ENCODE measurements around the gene RBM48. TPM values are rescaled to one million over a fixed set of nuclear protein-coding genes. Genes with fewer than 3 reads are reported as not detected.

The RBM48 gene
- total and polyA plus RNA-seq, 2 of the 13 experiments (the other 11 are each of a cell fraction or from before 2014, with no cell fraction given) = 7.2 to 12.2 TPM

DNA sequence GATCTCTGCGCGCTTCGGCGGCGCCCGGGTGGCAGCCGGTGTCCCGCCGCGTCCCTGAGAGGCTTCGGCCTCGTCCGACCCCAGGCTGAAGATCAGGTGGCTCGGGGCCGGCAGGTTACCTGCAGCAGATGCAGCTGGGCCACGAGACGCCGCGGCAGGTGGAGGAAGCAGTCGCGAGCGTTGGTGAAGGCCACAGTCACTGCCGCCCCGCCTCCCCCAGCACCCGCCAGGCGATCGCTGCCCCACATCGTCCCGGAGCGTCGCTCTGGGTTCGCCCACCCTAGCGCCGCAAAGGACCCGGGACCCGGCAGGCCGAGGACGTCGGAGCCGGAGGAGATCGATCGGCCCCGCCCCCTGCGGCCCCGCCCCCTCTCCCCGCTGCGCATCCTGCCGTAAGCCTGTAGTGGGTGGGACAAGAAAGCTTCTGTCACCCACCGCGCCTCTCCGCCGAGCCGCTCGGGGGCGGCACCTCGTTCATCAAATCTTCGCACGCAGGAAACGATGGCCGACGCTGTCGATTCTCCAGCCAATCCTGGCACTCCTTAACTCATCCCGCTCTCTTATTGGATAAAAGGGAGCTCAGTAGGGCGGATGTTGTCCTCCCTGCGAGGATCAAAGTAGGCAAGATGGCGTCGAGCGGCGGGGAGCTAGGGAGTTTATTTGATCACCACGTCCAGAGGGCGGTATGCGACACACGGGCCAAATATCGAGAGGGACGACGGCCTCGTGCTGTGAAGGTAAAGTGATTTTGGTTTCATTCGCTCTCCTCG is at the start of gene RBM48, which contains the start of gene PEX1 (continued):
- peak; percentile 81 for TF ChIP-seq CBX1 (IDR thresholded peaks at IDR 0.05; ENCODE audit: low read depth)
- TF ChIP-seq NR2F2 (IDR thresholded peaks at IDR 0.05; ENCODE audit: borderline replicate concordance, low read depth) = no peak; the same call in 1 of the 2 replicates
- TF ChIP-seq, protein P1, sequence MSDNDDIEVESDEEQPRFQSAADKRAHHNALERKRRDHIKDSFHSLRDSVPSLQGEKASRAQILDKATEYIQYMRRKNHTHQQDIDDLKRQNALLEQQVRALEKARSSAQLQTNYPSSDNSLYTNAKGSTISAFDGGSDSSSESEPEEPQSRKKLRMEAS (IDR thresholded peaks at IDR 0.05) = peak; percentile 68
- TF ChIP-seq ZNF615 (CRISPR knock-in tag; IDR thresholded peaks at IDR 0.05; ENCODE audit: borderline replicate concordance) = no peak
- TF ChIP-seq HNRNPL (IDR thresholded peaks at IDR 0.05; ENCODE audit: low read depth, low read length) = no peak
- no peak for TF ChIP-seq ZNF30 (CRISPR knock-in tag; IDR thresholded peaks at IDR 0.05)
- TF ChIP-seq CHD2 (IDR thresholded peaks at IDR 0.05; ENCODE audit: low read depth, low read length) = no peak
- TF ChIP-seq, protein P2, sequence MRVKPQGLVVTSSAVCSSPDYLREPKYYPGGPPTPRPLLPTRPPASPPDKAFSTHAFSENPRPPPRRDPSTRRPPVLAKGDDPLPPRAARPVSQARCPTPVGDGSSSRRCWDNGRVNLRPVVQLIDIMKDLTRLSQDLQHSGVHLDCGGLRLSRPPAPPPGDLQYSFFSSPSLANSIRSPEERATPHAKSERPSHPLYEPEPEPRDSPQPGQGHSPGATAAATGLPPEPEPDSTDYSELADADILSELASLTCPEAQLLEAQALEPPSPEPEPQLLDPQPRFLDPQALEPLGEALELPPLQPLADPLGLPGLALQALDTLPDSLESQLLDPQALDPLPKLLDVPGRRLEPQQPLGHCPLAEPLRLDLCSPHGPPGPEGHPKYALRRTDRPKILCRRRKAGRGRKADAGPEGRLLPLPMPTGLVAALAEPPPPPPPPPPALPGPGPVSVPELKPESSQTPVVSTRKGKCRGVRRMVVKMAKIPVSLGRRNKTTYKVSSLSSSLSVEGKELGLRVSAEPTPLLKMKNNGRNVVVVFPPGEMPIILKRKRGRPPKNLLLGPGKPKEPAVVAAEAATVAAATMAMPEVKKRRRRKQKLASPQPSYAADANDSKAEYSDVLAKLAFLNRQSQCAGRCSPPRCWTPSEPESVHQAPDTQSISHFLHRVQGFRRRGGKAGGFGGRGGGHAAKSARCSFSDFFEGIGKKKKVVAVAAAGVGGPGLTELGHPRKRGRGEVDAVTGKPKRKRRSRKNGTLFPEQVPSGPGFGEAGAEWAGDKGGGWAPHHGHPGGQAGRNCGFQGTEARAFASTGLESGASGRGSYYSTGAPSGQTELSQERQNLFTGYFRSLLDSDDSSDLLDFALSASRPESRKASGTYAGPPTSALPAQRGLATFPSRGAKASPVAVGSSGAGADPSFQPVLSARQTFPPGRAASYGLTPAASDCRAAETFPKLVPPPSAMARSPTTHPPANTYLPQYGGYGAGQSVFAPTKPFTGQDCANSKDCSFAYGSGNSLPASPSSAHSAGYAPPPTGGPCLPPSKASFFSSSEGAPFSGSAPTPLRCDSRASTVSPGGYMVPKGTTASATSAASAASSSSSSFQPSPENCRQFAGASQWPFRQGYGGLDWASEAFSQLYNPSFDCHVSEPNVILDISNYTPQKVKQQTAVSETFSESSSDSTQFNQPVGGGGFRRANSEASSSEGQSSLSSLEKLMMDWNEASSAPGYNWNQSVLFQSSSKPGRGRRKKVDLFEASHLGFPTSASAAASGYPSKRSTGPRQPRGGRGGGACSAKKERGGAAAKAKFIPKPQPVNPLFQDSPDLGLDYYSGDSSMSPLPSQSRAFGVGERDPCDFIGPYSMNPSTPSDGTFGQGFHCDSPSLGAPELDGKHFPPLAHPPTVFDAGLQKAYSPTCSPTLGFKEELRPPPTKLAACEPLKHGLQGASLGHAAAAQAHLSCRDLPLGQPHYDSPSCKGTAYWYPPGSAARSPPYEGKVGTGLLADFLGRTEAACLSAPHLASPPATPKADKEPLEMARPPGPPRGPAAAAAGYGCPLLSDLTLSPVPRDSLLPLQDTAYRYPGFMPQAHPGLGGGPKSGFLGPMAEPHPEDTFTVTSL (CRISPR knock-in tag; IDR thresholded peaks at IDR 0.05; ENCODE audit: borderline replicate concordance) = no peak
- no peak for TF ChIP-seq PCBP2 (optimal IDR thresholded peaks at IDR 0.05; ENCODE audit: low read depth, low read length, poor library complexity, severe bottlenecking)
- TF ChIP-seq ZFY (CRISPR knock-in tag; IDR thresholded peaks at IDR 0.05) = peak; percentile 91
- no peak for TF ChIP-seq CBX5 (CRISPR knock-in tag; IDR thresholded peaks at IDR 0.05; ENCODE audit: borderline replicate concordance)
- TF ChIP-seq ZSCAN31 (CRISPR knock-in tag; IDR thresholded peaks at IDR 0.05; ENCODE audit: low read depth) = peak; percentile 87
- TF ChIP-seq MIER2 (CRISPR knock-in tag; IDR thresholded peaks at IDR 0.05) = no peak
- TF ChIP-seq, protein P3, sequence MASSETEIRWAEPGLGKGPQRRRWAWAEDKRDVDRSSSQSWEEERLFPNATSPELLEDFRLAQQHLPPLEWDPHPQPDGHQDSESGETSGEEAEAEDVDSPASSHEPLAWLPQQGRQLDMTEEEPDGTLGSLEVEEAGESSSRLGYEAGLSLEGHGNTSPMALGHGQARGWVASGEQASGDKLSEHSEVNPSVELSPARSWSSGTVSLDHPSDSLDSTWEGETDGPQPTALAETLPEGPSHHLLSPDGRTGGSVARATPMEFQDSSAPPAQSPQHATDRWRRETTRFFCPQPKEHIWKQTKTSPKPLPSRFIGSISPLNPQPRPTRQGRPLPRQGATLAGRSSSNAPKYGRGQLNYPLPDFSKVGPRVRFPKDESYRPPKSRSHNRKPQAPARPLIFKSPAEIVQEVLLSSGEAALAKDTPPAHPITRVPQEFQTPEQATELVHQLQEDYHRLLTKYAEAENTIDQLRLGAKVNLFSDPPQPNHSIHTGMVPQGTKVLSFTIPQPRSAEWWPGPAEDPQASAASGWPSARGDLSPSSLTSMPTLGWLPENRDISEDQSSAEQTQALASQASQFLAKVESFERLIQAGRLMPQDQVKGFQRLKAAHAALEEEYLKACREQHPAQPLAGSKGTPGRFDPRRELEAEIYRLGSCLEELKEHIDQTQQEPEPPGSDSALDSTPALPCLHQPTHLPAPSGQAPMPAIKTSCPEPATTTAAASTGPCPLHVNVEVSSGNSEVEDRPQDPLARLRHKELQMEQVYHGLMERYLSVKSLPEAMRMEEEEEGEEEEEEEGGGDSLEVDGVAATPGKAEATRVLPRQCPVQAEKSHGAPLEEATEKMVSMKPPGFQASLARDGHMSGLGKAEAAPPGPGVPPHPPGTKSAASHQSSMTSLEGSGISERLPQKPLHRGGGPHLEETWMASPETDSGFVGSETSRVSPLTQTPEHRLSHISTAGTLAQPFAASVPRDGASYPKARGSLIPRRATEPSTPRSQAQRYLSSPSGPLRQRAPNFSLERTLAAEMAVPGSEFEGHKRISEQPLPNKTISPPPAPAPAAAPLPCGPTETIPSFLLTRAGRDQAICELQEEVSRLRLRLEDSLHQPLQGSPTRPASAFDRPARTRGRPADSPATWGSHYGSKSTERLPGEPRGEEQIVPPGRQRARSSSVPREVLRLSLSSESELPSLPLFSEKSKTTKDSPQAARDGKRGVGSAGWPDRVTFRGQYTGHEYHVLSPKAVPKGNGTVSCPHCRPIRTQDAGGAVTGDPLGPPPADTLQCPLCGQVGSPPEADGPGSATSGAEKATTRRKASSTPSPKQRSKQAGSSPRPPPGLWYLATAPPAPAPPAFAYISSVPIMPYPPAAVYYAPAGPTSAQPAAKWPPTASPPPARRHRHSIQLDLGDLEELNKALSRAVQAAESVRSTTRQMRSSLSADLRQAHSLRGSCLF (CRISPR knock-in tag; IDR thresholded peaks at IDR 0.05; ENCODE audit: borderline replicate concordance) = no peak
- TF ChIP-seq, protein P4, sequence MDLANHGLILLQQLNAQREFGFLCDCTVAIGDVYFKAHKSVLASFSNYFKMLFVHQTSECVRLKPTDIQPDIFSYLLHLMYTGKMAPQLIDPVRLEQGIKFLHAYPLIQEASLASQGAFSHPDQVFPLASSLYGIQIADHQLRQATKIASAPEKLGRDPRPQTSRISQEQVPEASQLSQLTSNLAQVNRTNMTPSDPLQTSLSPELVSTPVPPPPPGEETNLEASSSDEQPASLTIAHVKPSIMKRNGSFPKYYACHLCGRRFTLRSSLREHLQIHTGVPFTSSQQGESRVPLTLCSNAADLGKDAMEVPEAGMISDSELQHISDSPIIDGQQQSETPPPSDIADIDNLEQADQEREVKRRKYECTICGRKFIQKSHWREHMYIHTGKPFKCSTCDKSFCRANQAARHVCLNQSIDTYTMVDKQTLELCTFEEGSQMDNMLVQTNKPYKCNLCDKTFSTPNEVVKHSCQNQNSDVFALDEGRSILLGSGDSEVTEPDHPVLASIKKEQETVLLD (CRISPR knock-in tag; IDR thresholded peaks at IDR 0.05; ENCODE audit: low read depth) = peak; percentile 51
- TF ChIP-seq, protein P5, sequence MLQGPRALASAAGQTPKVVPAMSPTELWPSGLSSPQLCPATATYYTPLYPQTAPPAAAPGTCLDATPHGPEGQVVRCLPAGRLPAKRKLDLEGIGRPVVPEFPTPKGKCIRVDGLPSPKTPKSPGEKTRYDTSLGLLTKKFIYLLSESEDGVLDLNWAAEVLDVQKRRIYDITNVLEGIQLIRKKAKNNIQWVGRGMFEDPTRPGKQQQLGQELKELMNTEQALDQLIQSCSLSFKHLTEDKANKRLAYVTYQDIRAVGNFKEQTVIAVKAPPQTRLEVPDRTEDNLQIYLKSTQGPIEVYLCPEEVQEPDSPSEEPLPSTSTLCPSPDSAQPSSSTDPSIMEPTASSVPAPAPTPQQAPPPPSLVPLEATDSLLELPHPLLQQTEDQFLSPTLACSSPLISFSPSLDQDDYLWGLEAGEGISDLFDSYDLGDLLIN (CRISPR knock-in tag; IDR thresholded peaks at IDR 0.05; ENCODE audit: borderline replicate concordance) = no peak
